ENCODE results near the gene ZNF804A.
"Not testable (repeated sequence)": the region's sequence is repeated elsewhere in the genome, so short reads cannot be mapped to it uniquely, and the experiment has no call there.

Gene ZNF804A

DNA sequence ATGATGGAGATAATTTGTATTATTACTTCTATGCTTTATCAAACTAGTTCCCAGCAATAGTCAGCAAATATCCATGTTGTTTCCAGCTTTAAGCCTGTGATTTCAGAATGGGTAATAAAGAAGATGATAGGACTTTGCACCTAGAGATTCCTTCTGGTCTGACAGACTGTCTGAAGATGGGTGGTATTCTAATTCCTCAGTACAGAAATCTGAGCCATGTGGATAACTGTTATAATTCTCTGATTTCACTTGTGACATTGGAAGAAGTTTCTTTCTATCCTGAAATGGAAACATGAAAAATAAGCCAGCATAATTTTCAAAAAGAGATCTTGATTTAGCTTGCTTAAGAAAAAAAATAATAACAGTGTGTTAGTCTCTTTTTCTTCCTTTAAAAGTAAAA lies 130.1 kb downstream of the ZNF804A start:
- no peak for DNase-seq

DNA sequence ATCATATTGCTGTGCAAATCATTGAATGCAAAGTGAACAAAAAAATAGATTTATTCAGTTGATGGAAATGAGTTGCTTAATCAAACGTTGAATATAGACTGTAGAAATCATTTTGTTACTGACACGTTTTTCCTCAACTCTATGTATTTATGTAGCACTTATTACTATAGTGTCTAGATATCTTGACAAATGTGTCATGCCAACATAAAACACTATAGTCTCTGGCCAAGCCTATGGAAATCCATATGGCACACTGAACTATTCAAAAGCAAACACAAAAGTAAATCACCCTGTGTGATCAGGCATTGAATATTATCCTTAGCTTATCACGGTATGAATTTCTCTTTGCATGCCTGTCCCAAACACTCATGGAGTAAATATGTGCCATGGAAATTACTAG lies 131.3 kb downstream of the ZNF804A start:
- no peak for DNase-seq

DNA sequence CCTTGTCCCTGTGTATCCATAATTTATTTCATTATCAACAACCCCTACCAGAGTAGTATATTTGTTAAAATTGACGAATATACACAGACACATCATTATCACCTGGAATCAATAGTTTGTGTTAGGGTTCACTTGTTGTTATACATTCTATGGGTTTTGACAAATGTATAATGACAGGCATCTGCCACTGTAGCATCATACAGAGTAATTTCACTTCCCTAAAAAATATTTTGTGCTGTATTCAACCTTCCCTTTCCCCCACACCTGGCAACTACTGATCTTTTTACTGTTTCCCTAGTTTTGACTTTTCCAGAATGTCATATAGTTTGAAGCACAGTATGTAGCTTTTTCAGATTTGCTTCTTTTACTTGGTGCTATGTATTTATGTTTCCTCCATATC lies 132.0 kb downstream of the ZNF804A start:
- DNase-seq: no peak

DNA sequence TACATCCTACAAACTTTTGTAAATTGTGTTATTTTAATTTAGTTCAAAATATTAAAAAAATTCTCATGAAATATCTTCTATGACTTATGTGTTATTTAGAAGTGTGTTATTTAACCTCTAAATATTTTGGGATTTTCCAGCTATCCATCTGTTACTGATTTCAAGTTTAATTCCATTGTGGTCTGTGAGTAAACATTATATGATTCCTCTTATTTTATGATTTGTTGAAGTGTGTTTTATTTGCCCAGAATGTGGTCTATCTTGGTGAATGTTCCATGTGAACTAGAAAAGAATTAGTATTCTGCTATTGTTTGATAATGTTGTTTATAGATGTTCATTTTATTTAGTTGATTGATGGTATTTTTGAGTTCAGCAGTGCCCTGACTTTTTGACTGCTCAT lies 136.0 kb downstream of the ZNF804A start:
- DNase-seq: no peak

DNA sequence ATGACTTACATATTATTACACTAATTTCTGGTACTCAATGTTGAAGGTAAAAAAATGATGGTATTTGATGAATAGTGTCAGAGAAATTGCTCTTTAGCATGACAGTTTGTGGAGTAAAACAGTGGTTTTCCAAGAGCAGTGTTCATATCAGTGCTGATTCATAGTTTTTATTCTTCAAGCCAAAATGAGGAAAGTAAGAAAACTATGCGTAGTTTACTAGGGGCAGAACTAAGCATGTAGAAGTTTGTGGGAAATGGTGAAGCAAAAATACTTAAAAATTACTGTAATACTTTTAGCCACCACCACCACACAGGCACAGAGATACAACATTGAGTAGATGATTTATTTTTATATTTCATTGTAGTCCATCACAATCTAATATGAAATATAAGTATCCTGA lies 137.3 kb downstream of the ZNF804A start:
- DNase-seq: no peak

DNA sequence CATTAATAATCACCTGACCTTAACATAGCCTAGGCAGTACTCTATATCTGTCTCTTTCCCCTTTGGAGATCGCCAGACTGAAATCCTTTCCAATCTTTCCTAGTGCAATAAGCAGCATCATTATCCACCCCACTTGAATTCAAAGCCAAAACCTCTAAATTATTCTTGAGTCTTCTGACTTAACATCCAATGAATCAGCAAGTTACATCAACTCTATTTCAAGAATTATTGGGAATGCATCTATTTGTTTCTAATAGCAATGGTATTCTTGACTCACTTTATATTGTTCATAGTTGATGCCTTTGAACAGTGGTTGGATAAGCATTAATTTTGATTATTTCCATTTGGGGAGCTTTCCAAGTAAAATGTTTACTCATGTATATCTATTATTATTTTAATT lies 144.8 kb downstream of the ZNF804A start:
- no peak for DNase-seq

DNA sequence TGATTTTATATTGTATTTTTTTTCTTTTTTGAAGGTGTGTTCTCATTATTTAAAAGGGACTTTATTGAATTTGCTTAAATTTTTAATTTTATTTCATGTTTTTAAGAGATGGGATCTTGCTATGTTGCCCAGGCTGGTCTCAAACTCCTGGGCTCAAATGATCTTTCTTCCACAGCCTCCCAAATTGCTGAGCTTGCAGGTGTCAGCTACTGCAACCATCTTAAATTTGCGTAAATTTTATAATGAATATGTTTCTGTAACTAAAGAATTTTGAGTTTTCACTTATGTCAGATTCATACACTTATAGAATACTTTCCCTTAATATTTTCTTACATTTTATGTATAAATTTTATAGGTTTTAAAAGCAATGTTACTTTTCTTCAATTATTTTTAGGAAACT lies 157.8 kb downstream of the ZNF804A start:
- no peak for DNase-seq

DNA sequence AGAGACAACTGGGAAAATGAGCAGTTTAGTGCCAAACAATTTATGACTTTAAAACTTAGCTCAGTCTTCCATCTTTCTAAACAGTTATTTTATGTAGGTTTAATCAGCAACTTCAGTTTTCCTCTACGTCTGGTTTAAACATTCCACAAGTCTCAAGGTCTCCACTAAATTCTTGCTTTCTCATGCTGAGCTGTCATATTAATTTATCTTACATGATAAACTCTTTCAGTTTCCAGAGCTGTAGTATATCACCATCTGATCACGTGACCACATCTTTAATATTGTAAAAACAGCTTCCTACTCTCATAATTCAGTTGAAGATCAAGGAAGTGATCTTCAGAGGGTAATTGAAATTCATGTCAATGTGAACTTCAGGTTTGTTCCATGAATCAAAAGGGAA lies 158.6 kb downstream of the ZNF804A start:
- DNase-seq: no peak

DNA sequence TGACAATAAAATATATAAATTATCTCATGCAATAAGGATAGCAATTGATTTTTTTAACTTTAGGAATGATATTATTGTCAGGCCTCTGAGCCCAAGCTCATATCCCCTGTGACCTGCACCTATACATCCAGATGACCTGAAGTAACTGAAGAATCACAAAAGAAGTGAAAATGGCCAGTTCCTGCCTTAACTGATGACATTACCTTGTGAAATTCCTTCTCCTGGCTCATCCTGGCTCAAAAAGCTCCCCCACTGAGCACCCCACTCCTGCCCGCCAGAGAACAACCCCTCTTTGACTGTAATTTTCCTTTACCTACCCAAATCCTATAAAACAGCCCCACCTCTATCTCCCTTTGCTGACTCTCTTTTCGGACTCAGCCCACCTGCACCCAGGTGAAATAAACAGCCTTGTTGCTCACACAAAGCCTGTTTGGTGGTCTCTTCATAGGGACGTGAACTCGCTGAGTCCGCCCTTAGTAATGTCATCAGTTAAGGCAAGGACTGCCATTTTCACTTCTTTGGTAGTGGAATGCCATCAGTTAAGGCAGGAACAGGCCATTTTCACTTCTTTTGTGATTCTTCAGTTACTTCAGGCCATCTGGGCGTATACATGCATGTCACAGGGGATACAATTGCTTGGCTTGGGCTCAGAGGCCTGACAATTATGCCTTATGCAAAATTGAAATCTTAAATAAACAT lies 161.4 kb downstream of the ZNF804A start:
- DNase-seq: not testable (repeated sequence)

DNA sequence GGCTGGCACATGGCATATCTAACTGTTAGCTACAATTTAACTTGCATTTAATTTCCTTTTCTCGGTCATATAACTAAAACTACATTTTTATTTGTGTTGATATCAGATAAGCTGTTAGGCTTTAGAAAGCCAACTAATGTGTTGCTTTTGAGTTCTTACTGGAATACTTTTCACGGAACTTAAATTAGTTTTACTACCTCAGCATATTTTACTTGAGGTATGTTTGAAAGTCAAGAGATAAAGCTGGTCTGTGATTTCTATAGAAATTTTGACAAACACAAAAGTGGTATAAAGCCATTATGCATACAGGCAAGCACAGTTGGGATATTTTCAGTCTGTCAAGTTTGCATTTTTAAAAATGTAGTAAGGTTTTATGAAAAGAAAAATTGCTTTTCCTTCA lies 162.6 kb downstream of the ZNF804A start:
- DNase-seq: no peak

DNA sequence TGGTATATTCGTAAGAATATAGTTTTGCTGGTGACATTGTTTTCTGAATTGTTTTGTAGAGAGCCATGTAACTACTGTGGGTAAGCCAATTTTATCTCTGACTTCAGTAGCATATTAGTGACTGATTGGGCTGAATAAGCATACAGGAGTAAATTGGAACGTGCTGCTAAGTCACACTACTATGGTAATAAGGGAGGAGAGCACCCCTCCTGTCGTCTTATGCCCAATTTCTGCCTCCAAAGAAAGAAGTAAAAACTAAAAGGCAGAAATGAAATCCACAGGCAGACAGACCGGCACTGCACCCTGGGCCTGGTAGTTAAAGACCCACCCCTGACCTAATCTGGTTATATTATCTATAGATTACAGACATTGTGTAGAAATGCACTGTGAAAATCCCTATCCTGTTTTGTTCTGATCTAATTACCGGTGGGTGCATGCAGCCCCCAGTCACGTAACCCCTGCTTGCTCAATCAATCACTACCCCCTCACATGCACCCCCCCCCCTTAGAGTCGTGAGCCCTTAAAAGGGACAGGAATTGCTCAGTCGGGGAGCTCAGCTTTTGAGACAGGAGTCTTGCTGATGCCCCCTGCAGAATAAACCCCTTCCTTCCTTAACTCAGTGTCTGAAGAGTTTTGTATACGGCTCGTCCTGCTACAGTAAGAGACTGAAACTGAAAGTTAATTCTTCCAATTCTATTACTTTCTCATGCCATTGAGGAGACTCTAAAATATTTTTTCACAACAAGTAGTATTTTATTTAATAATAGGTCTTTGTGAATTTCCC lies 167.0 kb downstream of the ZNF804A start:
- peak in 1 of 2 donors; percentile 4 for DNase-seq

DNA sequence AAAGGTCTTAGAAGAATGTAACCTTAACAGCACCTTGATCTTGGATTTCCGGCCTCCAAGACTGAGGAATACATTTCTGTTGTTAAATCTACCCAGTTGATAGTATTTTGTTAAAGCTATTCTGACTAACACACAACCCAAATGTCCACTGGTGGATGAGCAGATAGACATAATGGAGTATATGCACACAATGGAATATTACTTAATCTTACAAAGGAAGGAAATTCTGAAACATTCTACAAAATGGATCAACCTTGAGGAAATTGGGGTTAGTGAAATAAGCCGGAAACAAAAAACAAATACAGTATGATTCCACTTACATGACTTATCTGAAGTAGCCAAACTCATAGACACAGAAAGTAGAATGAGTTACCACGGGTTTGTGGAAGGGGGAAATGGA lies 168.7 kb downstream of the ZNF804A start:
- peak in 1 of 2 donors; percentile 14 for DNase-seq

DNA sequence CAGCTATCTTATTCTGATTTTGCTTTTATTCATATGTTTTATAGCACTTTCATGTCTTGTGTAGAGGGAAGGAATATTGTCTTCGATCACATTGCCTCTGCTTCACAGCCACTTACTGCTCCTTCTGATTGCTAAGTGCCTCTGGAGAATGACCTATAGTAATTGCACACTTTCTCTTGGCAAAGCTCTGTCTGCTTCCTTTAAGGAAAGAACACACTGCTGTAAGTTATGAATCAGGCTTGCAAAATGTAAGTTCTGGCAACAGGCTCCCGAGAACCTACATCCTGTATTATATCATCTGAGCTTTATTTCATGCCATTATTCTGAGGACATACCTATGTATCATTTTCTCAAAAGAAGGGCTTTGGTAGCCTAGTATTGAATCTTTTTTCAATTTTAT lies 170.7 kb downstream of the ZNF804A start:
- DNase-seq: peak in 1 of 2 donors; percentile 17

DNA sequence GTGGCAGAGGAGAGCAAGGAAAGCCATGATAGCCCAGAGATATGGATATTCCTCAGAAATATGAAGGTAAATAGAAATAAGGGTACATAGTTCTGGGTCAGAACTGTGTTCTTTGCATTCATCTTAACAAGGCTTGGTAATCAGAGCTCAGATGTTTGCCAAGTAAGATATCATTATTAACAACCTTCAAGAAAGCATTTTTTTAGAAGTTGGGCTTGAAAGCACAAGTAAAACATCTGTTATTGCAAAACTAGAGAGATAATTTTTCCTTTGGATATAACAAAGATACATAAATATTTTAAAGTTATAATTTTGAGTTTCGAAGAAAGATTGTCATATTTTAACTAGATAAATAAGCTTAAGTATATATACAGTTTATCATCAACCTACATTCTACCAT lies 171.4 kb downstream of the ZNF804A start:
- no peak for DNase-seq

DNA sequence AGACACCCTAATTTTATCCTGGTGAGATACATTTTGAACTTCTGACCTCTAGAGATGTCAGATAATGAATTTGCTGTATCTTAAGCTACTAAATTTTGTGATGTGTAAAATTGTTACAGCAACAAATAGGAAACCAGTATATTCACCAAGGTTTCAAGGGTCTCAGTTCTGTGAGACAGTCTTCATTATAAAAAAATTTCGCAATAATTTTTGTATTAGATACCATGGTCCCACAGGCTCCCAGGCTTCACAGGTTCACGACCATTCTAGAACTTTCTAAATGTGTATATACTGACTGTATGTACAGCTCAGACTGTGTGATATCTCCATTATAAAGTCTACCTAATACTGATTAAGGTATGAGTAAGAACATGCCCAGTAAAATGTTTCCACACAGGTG lies 181.4 kb downstream of the ZNF804A start:
- DNase-seq: no peak

DNA sequence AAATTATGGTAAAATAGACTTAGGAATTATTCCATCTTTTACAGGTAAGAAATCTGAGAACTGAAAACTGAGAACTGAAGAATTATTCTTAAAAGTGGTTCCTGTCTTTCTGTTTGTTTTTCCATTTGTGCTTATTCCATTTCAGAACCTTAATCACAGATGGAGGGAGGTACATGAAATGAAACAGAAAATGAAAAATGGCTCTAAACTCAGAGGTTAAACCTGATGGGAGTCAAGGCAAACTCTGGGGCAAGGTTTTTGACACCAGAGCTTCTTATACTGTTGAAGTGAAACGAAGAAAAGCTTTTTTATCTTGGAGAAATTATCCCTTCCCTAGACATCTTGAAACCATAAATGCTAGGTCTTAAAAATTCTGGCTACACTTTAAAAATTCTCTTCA lies 182.1 kb downstream of the ZNF804A start:
- no peak for DNase-seq

DNA sequence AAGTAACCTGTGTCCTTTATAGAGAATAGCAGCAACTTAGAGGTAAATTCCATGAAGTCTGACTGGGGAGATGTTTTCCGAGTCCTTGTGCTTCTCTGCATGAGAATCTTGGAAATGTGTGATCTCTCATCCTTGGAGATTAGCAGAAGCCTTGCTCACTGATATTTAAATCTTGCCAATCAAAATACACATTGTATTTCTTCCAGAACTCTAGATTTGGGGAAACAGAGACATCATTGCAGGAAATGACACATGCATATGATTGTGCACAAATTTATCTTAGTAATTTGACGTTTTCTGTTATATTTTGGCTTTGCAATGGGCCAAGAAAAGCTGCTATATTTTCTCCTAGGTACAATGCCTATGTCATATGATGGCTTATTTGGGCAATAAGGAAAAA lies 182.6 kb downstream of the ZNF804A start:
- DNase-seq: no peak

DNA sequence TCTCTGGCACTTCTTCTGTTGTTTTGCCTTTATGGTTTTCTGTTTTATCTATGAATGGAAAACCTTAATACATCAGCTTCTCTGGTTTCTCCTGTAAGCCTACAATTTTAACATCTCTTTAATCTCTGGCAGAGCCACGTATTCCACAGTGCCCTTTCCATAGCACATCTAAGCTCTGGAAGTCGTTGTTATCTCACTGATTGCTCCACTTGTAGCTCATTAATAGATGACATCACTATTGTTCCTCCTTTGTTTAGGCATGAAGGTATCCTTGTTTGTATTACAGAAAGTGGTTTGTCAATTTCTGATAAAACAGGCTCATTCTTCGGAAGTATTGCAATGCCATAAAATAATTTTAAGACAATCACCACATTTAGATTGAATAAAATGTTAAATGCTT lies 185.2 kb downstream of the ZNF804A start:
- DNase-seq: no peak

DNA sequence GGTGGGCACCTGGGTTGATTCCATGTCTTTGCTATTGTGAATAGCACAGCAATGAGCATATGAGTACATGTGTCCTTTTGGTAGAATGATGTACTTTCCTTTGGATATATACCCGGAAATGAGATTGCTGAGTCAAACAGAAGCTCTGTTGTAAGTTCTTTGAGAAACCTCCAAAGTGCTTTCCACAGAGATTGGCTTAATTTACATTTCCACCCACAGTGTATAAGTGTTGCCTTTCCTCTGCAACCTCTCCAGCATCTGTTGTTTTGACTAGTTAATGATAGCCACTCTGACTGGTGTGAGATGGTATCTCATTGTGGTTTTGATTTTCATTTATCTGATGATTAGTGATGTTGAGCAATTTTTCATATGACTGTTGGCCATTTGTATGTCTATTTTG lies 194.8 kb downstream of the ZNF804A start:
- no peak for DNase-seq

DNA sequence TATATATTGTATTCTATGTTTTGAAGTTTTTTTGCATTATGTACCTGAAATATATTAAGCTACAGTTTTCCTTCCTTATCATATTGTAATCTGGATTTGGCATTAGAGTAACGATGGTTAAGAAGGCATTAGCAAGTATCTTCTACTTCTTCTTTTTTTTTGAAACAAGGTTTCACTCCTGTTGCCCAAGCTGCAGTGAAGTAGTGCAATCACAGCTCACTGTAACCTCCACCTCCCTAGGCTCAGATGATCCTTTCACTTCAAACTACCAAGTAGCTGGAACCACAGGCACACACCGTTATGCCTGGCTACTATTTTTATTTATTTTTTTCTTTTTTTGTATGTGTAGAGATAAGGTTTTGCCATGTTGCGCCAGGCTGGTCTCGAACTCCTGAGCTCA lies 201.1 kb downstream of the ZNF804A start:
- peak; percentile 49 to 50 for DNase-seq

DNA sequence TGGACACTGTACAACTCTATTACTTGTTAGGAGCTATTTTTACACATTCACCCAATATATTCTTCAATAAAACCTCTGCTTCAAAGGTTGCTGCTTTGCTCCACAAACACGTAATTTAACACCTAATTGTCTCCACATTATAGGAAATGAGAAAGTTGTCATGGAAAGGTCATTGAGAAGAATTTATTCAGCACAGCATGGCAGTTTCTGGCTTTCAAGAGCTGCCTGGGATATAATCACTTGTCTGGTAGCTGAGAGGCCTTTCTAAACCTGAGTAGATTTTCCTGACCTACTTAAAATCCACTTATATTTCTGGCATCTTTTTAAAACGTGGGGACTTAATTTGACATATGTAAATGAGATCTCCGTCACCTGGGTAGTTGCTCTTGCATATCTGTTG lies 216.1 kb downstream of the ZNF804A start:
- no peak for DNase-seq

DNA sequence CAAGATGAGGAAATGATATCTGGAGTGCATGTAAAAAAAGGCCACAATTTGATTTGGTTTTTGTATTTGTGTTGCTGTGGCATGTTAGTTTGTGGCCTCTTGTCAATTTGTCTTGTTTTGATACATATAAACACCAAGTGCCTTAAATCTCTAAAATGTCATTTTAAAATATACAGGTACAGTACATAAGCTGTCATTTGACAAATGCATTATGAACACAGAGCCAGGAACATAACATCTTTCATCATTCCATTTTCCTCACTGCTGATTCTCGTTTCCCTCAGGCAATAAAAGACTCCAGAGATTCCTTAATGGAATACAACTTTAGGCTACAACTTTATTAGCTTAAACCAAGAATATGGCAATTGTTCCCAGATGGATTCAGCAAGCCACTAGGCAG lies 217.5 kb downstream of the ZNF804A start:
- no peak for DNase-seq

DNA sequence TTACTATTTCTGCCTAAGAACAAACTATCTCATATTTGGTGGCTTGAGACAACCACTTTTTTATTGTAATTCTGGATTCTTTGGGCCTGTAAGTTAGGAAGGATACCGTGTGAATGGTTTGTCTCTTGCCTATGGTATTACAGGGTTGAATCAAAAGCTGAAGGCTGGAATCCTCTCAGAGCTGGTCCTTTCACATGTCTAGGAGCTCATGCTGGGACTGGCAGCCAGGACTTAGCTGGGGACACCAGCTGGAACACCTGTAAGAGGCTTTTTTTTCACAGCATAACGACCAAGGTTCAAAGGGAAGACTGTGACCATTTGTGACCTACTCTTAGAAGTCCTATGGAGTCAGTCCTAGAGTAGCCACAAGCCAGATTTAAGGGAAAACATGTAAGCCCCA lies 226.3 kb downstream of the ZNF804A start:
- DNase-seq: no peak

DNA sequence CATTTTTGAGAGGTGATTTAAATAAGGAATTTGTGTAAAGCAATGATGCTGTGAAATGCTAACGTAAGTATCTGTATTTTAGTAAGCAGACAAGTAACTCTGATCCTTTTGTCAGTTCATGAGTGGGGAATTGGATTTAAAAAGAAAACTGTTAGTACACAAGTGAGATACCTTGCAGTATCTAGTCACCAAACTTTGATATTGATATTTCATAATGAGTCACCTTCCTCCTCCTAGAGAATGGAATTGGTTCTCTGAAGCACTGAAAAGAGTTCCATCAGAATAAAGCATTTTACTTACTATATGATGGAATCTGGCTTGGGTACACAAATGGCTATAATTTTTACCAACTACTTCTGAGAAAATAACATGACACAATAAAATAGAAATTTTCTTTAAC lies 232.2 kb downstream of the ZNF804A start:
- DNase-seq: no peak

Measured in inflammatory macrophage (primary cell).